NCI-H526 (cell line): ENCODE measurements around the gene LMAN2L.
A peak's percentile ranks its signal among the peaks of the same experiment; 100 is the strongest.

Experiments used
- DNase-seq, 2 experiments: peaks; one replicate each; lab custom pipeline; 2025; lab: John Stamatoyannopoulos, UW

LMAN2L gene

GRCh38 chr2:96760036-96760985 lies 20.4 kb upstream of the LMAN2L start, which contains the start of gene CNNM4:
CNNM4 (plus strand) TSS chr2:96760902; CDS start chr2:96761000, 98 bp downstream.
- DNase-seq, result peak; percentile 87 to 97

- DNase-seq, result no peak
Observed at GRCh38 chr2:96759548-96759947, 19.7 kb upstream of the LMAN2L start.

DNA sequence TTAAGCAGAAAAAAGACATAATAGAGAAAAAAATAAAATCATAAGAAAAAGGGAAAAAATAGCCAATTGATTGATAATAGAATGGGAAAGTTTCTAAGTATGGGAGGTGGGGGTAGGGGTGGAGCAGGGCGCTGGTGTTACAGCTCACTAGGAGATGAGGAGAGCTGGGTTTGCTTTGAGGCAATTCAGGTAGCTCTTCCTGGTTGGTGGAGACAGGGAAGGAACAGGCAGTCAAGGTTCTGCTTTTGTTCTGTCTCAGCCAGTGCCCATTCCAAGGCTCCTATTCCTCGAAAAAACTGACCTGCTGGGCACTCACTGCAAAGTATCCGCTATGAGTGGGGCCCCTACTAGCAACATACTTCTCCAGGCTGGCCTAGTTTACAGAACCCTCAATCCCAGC lies 19.1 kb upstream of the LMAN2L start:
- DNase-seq, result no peak

GRCh38 chr2:96757477-96757860 lies 17.6 kb upstream of the LMAN2L start:
- DNase-seq, result no peak

DNA sequence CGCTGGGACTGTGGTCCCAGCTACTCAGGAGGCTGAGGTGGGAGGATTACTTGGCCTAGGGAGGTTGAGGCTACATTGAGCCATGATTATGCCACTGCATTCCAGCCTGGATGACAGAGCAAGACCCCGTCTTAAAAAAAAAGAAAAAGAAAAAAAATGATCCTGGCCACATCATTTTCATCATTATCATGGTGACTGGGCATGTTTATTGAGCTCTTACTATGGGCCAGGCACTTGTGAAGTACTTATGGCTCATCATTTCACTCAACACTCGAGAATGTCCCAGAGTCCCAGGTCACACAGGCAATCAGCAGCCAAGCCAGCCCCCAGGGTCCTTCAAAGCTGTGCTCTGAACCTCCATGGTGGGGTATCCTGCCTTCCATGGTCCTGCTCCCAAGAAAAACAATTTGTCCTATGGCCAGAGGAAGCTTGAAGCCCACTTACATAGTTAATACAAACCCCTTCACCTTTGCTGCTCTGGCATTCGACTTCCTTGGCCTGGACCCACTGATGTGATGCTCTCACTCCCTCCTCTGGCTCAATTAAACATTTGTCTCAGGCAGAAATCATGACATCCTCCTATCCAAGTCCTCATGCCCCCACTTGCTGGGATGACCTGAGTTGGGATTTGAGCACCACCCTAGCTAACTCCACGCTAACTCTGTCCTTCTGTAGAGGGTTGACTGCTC lies 17.1 kb upstream of the LMAN2L start:
- no peak for DNase-seq

GRCh38 chr2:96754317-96754716 lies 14.5 kb upstream of the LMAN2L start:
- DNase-seq, result no peak

DNA sequence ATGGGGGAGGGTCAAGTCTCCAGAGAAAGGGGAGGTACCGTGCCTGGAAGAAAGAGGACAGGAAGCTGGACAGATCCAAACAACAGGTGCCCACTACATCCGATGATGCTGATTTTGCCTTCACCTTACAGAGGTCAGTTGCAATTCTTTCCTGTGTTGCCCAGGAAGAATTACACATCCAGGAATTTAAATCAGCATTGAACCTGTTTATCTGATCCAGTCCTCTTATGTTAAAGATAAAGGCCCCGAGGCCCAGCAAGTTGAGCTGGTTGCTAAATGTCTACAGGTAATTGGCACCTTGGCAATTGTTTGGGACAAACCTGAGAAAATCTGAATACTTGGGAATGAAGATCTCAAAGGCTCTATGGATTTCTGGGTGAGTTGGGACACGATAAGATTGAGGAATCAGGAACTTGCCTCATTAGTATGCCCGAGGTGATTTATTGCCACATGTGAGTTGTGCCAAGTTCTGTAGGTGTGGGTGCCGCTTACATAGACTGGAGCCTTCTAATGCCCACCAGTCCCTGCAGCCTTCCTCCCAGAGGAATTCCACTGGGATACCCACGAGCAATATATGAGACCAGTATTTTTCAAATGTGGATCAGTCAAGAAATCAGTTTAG lies 13.9 kb upstream of the LMAN2L start:
- DNase-seq, result no peak

GRCh38 chr2:96751800-96752199 lies 11.9 kb upstream of the LMAN2L start:
- no peak for DNase-seq

- DNase-seq, result no peak
Observed at GRCh38 chr2:96747061-96747617, 7.3 kb upstream of the LMAN2L start.

GRCh38 chr2:96739076-96739632 lies 710 bp downstream of the LMAN2L start:
- DNase-seq, result no peak

DNA sequence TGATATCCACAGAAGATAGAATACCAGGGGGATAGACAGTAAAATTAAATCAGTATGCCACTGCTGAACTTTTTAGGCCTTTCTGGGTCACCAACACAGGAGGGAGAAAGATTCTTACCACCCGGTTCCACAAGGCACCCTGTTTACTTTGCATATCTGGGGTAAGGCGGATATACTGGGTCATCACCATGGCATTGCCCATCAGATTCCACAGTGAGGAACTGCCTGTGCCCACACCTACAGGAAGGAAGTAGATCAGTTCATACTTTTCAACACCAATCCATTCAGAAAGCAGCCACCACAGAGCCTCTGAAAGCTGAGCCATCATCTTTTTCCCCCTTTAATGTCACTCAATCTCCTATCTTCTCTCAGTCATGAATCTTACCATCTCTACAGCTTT lies 2.0 kb downstream of the LMAN2L start:
- DNase-seq, result no peak

DNA sequence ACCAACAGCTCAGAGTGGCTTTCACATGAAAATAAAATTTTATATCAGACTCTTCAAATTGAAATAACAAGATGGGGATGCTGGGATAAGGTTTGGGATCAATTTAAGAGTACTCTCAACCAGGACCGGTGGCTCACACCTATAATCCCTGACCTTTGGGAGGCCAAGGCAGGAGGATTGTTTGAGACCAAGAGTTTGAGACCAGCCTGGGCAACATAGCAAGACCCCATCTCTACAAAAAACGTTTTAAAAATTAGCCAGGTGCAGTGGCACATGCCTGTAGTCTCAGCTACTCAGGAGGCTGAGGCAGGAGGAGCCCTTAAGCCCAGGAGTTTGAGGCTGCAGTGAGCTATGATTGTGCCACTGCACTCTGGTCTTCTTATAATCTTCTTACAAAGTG lies 2.6 kb downstream of the LMAN2L start:
- DNase-seq, result no peak

DNA sequence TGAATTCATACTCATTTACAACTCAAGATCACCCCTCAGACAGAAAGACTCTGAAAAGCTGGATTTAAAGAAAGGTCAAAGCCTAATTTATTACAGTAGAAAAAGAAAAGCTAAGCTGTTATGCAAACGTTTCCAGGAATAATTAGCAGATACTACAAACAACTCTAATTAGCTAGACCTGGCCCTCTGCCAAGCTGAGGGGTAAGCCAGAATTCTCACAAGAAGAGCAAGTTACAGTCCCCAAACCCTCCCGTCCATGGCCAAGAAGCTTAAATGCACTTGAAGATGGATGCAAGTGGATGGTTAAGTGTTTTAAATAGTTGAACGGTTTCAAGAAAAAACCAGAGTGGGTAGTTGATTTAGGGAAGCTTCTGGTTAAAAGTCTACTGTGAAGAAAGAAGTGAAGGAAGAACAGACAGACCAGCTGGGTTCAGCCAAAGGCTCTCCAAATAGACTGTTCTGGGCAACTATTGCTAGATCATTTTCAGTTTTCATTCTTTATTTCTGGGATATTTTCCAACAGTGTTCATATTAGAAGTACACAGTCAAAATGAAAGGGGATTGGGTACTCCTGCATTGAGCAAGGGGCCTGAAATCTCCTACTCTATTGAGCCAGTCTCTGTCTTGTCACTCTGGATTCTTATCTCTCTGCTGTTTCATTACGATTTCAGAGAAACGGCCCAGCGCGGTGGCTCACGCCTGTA lies 4.8 kb downstream of the LMAN2L start:
- no peak for DNase-seq

GRCh38 chr2:96733931-96734330 lies 5.9 kb downstream of the LMAN2L start:
- no peak for DNase-seq

GRCh38 chr2:96730212-96730611 lies 9.7 kb downstream of the LMAN2L start:
- no peak for DNase-seq

DNA sequence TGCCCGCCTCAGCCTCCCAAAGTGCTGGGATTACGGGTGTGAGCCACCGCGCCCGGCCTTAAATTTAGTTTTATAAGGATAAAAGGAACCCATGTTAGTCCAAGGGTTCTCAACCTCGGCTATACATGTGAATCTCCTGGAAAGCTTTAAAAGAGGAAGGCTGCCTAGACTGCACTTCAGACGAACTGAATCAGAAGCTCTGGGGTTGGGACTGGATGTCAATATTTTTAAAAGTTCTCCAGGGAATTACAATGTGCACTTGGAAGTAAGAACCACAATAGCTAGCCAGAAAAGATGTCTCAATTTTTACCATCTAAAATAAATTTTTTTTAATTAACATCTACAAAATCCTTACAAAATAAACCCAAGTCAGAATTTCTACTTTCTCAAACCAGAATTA lies 10.1 kb downstream of the LMAN2L start:
- no peak for DNase-seq

GRCh38 chr2:96727431-96727830 lies 12.4 kb downstream of the LMAN2L start:
- no peak for DNase-seq

GRCh38 chr2:96726131-96726530 lies 13.7 kb downstream of the LMAN2L start:
- DNase-seq, result no peak

DNA sequence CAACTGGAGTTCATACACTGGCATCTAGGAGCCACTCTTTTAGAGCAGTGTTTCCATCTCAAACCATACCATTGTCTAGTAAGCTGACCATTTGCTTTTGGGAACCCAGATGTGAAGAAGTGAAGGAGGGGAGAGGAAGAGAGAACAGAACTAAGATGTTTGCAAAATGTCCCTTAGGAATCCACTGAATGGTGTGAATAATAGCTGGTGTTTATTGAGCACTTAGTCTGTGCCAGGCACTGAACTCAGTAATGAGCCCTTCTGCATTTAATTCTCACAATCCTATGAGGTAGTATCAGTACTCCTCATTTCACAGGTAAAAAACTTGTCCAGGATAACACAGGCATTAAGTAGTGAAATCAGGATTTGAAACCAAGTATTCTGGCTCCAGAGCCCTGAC lies 23.5 kb downstream of the LMAN2L start:
- DNase-seq, result no peak

DNA sequence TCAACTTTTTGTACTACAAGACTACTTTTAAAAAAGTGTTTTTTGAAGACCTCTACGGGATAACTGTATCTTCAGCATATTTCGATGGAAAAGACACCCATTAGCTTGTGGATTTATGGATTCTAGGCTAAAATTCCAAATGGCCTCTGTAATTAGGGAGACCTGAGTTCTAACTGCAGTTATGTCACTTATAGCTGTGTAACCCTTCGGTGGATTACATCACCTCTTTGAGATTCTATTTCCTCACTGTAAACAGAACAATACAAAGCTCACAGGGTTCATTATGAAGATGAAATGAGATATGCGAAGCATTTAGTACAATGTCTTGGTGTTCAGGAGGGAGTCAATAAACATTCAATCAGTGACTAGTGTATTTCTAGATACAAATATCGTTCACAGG lies 24.2 kb downstream of the LMAN2L start:
- DNase-seq, result no peak

- no peak for DNase-seq
Observed at GRCh38 chr2:96710985-96711384, 28.9 kb downstream of the LMAN2L start.
